ENCODE results near the gene FARSA.
"Not testable (repeated sequence)": the region's sequence is repeated elsewhere in the genome, so short reads cannot be mapped to it uniquely, and the experiment has no call there.

Gene FARSA

GRCh38 chr19:12953138-12953798, 19.8 kb upstream of the FARSA start:
- Histone ChIP-seq H3K4me1 (ENCODE audit: control insufficient read depth, low read depth, low read length) (peaks cover 9% of the 10 kb centered on the region), H3K4me3 (ENCODE audit: low read length) (no peak overlapping the region), H3K27ac (ENCODE audit: low read length) (no peak overlapping the region), H3K9ac (ENCODE audit: low read length) (no peak overlapping the region), H3K9me3 (ENCODE audit: control insufficient read depth, low read depth, low read length) (no peaks in the 10 kb centered on the region), H3K36me3 (ENCODE audit: control insufficient read depth, low read depth, low read length) (peaks cover 58% of the 10 kb centered on the region), H3K27me3 (ENCODE audit: control insufficient read depth, insufficient read depth, low read length) (no peaks in the 10 kb centered on the region)

- H3K27me3 ChIP-seq (ENCODE audit: control insufficient read depth, insufficient read depth, low read length): no peaks in the 10 kb centered on the region
- no peak overlapping the region for H3K27ac ChIP-seq (ENCODE audit: low read length)
- no peak overlapping the region for H3K4me3 ChIP-seq (ENCODE audit: low read length)
- H3K9ac ChIP-seq (ENCODE audit: low read length): no peak overlapping the region
- H3K4me1 ChIP-seq (ENCODE audit: control insufficient read depth, low read depth, low read length): peaks cover 9% of the 10 kb centered on the region
- no peaks in the 10 kb centered on the region for H3K9me3 ChIP-seq (ENCODE audit: control insufficient read depth, low read depth, low read length)
- peaks cover 65% of the 10 kb centered on the region for H3K36me3 ChIP-seq (ENCODE audit: control insufficient read depth, low read depth, low read length)
Observed at GRCh38 chr19:12952488-12953137, 19.1 kb upstream of the FARSA start.

DNA sequence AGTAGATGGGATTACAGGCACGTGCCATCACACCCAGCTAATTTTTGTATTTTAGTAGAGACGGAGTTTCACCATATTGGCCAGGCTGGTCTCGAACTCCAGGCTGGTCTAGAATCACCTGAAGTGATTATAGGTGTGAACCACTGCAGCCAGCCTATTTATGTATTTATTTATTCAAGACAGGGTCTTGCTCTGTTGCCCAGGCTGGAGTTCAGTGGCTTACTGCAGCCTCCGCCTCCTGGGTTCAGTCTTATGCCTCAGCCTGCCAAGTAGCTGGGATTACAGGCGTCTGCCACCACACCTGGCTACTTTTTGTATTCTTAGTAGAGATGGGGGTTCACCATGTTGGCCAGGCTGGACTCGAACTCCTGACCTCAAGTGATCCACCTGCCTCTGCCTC, 18.5 kb upstream of the FARSA start:
- H3K4me3 ChIP-seq (ENCODE audit: low read length); H3K27ac ChIP-seq (ENCODE audit: low read length); H3K4me1 ChIP-seq (ENCODE audit: control insufficient read depth, low read depth, low read length); H3K27me3 ChIP-seq (ENCODE audit: control insufficient read depth, insufficient read depth, low read length); H3K9me3 ChIP-seq (ENCODE audit: control insufficient read depth, low read depth, low read length); H3K9ac ChIP-seq (ENCODE audit: low read length): not testable (repeated sequence)
- peaks cover 66% of the 10 kb centered on the region for H3K36me3 ChIP-seq (ENCODE audit: control insufficient read depth, low read depth, low read length)

GRCh38 chr19:12949363-12950283, 16.1 kb upstream of the FARSA start:
- Histone ChIP-seq H3K9me3 (ENCODE audit: control insufficient read depth, low read depth, low read length) (no peaks in the 10 kb centered on the region), H3K27ac (ENCODE audit: low read length) (no peak overlapping the region), H3K4me3 (ENCODE audit: low read length) (no peak overlapping the region), H3K36me3 (ENCODE audit: control insufficient read depth, low read depth, low read length) (peaks cover 65% of the 10 kb centered on the region), H3K9ac (ENCODE audit: low read length) (no peak overlapping the region), H3K27me3 (ENCODE audit: control insufficient read depth, insufficient read depth, low read length) (no peaks in the 10 kb centered on the region), H3K4me1 (ENCODE audit: control insufficient read depth, low read depth, low read length) (peaks cover 10% of the 10 kb centered on the region)

DNA sequence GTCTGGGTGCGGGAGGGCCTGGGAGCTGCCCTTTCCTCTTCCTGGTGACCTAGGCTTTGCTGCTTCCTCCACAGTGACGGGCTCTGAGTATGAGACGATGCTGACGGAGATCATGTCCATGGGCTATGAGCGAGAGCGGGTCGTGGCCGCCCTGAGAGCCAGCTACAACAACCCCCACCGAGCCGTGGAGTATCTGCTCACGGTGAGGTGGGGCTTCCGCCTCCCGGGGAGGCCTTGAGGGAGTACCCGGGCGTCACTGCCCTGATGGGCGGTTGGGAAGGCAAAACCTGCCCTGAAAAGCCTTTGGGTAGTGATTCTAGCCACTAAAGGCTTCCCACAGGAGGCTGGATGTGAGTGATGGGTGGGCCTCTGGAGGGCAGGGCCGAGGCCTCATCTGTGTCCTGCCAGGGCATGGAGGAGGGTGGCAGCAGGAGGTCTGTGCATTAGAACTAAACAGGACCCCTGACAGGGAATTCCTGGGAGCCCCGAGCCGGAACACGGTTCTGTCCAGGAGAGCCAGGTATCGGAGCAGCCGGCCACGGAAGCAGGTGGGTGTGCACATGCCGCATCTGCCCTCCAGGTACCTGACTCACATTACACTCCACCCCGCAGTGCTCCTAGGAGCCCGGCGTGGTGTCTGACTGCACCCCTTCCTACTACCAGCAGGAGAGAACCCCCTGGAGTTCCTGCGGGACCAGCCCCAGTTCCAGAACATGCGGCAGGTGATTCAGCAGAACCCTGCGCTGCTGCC, 15.3 kb upstream of the FARSA start:
- H3K9ac ChIP-seq (ENCODE audit: low read length): no peak overlapping the region
- H3K36me3 ChIP-seq (ENCODE audit: control insufficient read depth, low read depth, low read length): peaks cover 65% of the 10 kb centered on the region
- no peaks in the 10 kb centered on the region for H3K9me3 ChIP-seq (ENCODE audit: control insufficient read depth, low read depth, low read length)
- no peak overlapping the region for H3K27ac ChIP-seq (ENCODE audit: low read length)
- no peaks in the 10 kb centered on the region for H3K27me3 ChIP-seq (ENCODE audit: control insufficient read depth, insufficient read depth, low read length)
- no peak overlapping the region for H3K4me3 ChIP-seq (ENCODE audit: low read length)
- peaks cover 10% of the 10 kb centered on the region for H3K4me1 ChIP-seq (ENCODE audit: control insufficient read depth, low read depth, low read length)

- Histone ChIP-seq H3K4me3 (ENCODE audit: low read length) (no peak overlapping the region), H3K27me3 (ENCODE audit: control insufficient read depth, insufficient read depth, low read length) (no peaks in the 10 kb centered on the region), H3K4me1 (ENCODE audit: control insufficient read depth, low read depth, low read length) (peaks cover 10% of the 10 kb centered on the region), H3K27ac (ENCODE audit: low read length) (no peak overlapping the region), H3K36me3 (ENCODE audit: control insufficient read depth, low read depth, low read length) (peaks cover 66% of the 10 kb centered on the region), H3K9me3 (ENCODE audit: control insufficient read depth, low read depth, low read length) (no peaks in the 10 kb centered on the region), H3K9ac (ENCODE audit: low read length) (no peak overlapping the region)
Observed at GRCh38 chr19:12947702-12948611, 14.4 kb upstream of the FARSA start.

- Histone ChIP-seq H3K4me3 (ENCODE audit: low read length) (peak overlapping the region; percentile 95), H3K27ac (ENCODE audit: low read length) (peak overlapping the region; percentile 71), H3K9me3 (ENCODE audit: control insufficient read depth, low read depth, low read length) (no peaks in the 10 kb centered on the region), H3K9ac (ENCODE audit: low read length) (peak overlapping the region; percentile 92), H3K4me1 (ENCODE audit: control insufficient read depth, low read depth, low read length) (peaks cover 5% of the 10 kb centered on the region), H3K27me3 (ENCODE audit: control insufficient read depth, insufficient read depth, low read length) (no peaks in the 10 kb centered on the region), H3K36me3 (ENCODE audit: control insufficient read depth, low read depth, low read length) (peaks cover 67% of the 10 kb centered on the region)
Observed at GRCh38 chr19:12946731-12947496, 13.4 kb upstream of the FARSA start.

- Histone ChIP-seq H3K4me3 (ENCODE audit: low read length) (peak overlapping the region; percentile 95), H3K36me3 (ENCODE audit: control insufficient read depth, low read depth, low read length) (peaks cover 67% of the 10 kb centered on the region), H3K9ac (ENCODE audit: low read length) (peak overlapping the region; percentile 92), H3K27me3 (ENCODE audit: control insufficient read depth, insufficient read depth, low read length) (no peaks in the 10 kb centered on the region), H3K4me1 (ENCODE audit: control insufficient read depth, low read depth, low read length) (peaks cover 5% of the 10 kb centered on the region), H3K27ac (ENCODE audit: low read length) (peak overlapping the region; percentile 71), H3K9me3 (ENCODE audit: control insufficient read depth, low read depth, low read length) (no peaks in the 10 kb centered on the region)
Observed at GRCh38 chr19:12946092-12946721, 12.7 kb upstream of the FARSA start.

DNA sequence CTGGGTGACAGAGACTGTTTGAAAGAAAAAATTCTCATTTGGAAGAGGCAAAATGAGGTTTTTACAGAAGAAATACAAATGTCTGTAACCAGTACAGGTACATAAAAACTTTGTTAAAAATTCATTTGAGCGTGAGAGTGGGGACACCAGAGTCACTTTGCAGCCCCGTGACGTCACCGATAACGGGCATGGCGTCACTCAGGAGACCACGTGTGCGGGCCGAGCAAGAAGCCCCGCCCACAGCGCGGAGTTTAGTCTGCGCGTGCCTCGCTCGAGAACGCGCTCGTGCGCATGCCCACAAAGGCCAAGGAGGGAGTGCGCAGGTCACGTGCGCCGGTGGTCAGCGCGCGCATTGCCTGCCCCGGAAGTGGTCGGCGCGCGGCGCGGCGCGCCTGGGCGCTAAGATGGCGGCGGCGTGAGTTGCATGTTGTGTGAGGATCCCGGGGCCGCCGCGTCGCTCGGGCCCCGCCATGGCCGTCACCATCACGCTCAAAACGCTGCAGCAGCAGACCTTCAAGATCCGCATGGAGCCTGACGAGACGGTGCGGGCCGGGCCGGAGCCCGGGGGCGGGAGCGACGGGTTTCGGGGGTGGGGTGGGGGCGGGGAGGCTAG, 12.1 kb upstream of the FARSA start, which contains the start of gene RAD23A:
Gene RAD23A (plus strand): TSS at position 384 of the 613 bp plus-strand sequence. CDS start 87 bp downstream, at position 471.
- Histone ChIP-seq H3K27ac (ENCODE audit: low read length) (peak within 1 kb of the TSS; percentile 71), H3K36me3 (ENCODE audit: control insufficient read depth, low read depth, low read length) (peaks cover 67% of the 10 kb centered on the region), H3K4me1 (ENCODE audit: control insufficient read depth, low read depth, low read length) (peaks cover 5% of the 10 kb centered on the region), H3K9ac (ENCODE audit: low read length) (peak within 1 kb of the TSS; percentile 92), H3K27me3 (ENCODE audit: control insufficient read depth, insufficient read depth, low read length) (no peaks in the 10 kb centered on the region), H3K4me3 (ENCODE audit: low read length) (peak within 1 kb of the TSS; percentile 95), H3K9me3 (ENCODE audit: control insufficient read depth, low read depth, low read length) (no peaks in the 10 kb centered on the region)
